ENCODE results near the gene LMOD1. TPM values are rescaled to one million over a fixed set of nuclear protein-coding genes. Genes with fewer than 3 reads are reported as not detected.
"Not testable (repeated sequence)": the region's sequence is repeated elsewhere in the genome, so short reads cannot be mapped to it uniquely, and the experiment has no call there.

LMOD1 gene
- total RNA-seq, 1 donor from 2014 or later, result 9.2 TPM

- peaks cover 16% of the 10 kb centered on the region for H3K4me1 ChIP-seq
- no peak for DNase-seq
- H3K27me3 ChIP-seq (ENCODE audit: low read depth), result no peaks in the 10 kb centered on the region
- peaks cover 47% of the 10 kb centered on the region for H3K36me3 ChIP-seq
- H3K9me3 ChIP-seq (replicated peaks), result no peaks in the 10 kb centered on the region
- TF ChIP-seq CTCF (IDR thresholded peaks at IDR 0.05; ENCODE audit: borderline replicate concordance), result peak; percentile 41
- H3K27ac ChIP-seq (replicated peaks), result peak overlapping the region; percentile 9
- intact Hi-C loops (cut with micrococcal nuclease), result loop anchor here (5.0 kb wide), 1 partner anchor 96 kb away; no protein-coding TSS in a partner anchor
- no peak overlapping the region for H3K4me3 ChIP-seq
These were observed 70.1 kb downstream of the LMOD1 start for GRCh38 chr1:201876148-201876818.

GRCh38 chr1:201874672-201875071 lies 71.7 kb downstream of the LMOD1 start:
- no peak overlapping the region for H3K4me3 ChIP-seq
- TF ChIP-seq CTCF (IDR thresholded peaks at IDR 0.05; ENCODE audit: borderline replicate concordance), result no peak
- DNase-seq, result no peak
- H3K36me3 ChIP-seq, result peaks cover 64% of the 10 kb centered on the region
- no peaks in the 10 kb centered on the region for H3K27me3 ChIP-seq (ENCODE audit: low read depth)
- H3K4me1 ChIP-seq, result peaks cover 16% of the 10 kb centered on the region
- intact Hi-C loops (cut with micrococcal nuclease), result loop anchor here (5.0 kb wide), 1 partner anchor 98 kb away; no protein-coding TSS in a partner anchor
- no peak overlapping the region for H3K27ac ChIP-seq (replicated peaks)
- no peaks in the 10 kb centered on the region for H3K9me3 ChIP-seq (replicated peaks)

GRCh38 chr1:201870397-201870796 lies 76.0 kb downstream of the LMOD1 start:
- Histone ChIP-seq H3K9me3 (replicated peaks) (no peaks in the 10 kb centered on the region), H3K4me3 (no peak overlapping the region), H3K36me3 (peaks cover 98% of the 10 kb centered on the region), H3K27ac (replicated peaks) (no peak overlapping the region), H3K4me1 (peaks cover 4% of the 10 kb centered on the region), H3K27me3 (ENCODE audit: low read depth) (no peaks in the 10 kb centered on the region)
- intact Hi-C loops (cut with micrococcal nuclease), result no loop called here
- DNase-seq, result no peak
- TF ChIP-seq CTCF (IDR thresholded peaks at IDR 0.05; ENCODE audit: borderline replicate concordance), result no peak

- TF ChIP-seq CTCF (IDR thresholded peaks at IDR 0.05; ENCODE audit: borderline replicate concordance), result no peak
- H3K36me3 ChIP-seq, result peaks cover 85% of the 10 kb centered on the region
- no peak overlapping the region for H3K27ac ChIP-seq (replicated peaks)
- peaks cover 4% of the 10 kb centered on the region for H3K4me1 ChIP-seq
- no peak for DNase-seq
- no peak overlapping the region for H3K4me3 ChIP-seq
- intact Hi-C loops (cut with micrococcal nuclease), result no loop called here
- H3K27me3 ChIP-seq (ENCODE audit: low read depth), result no peaks in the 10 kb centered on the region
- no peaks in the 10 kb centered on the region for H3K9me3 ChIP-seq (replicated peaks)
These were observed 84.9 kb downstream of the LMOD1 start for GRCh38 chr1:201861448-201861847.

- no peaks in the 10 kb centered on the region for H3K9me3 ChIP-seq (replicated peaks)
- peaks cover 4% of the 10 kb centered on the region for H3K4me1 ChIP-seq
- H3K36me3 ChIP-seq, result peaks cover 91% of the 10 kb centered on the region
- no peak for TF ChIP-seq CTCF (IDR thresholded peaks at IDR 0.05; ENCODE audit: borderline replicate concordance)
- intact Hi-C loops (cut with micrococcal nuclease), result no loop called here
- H3K27me3 ChIP-seq (ENCODE audit: low read depth), result no peaks in the 10 kb centered on the region
- DNase-seq, result no peak
- H3K4me3 ChIP-seq, result no peak overlapping the region
- H3K27ac ChIP-seq (replicated peaks), result peak overlapping the region; percentile 40
These were observed 86.9 kb downstream of the LMOD1 start for GRCh38 chr1:201859424-201859823.

GRCh38 chr1:201856722-201857121 lies 89.6 kb downstream of the LMOD1 start:
- DNase-seq; H3K27ac ChIP-seq (replicated peaks); intact Hi-C loops (cut with micrococcal nuclease); H3K4me3 ChIP-seq; H3K27me3 ChIP-seq (ENCODE audit: low read depth); H3K9me3 ChIP-seq (replicated peaks); H3K4me1 ChIP-seq: not testable (repeated sequence)
- H3K36me3 ChIP-seq, result peaks cover 94% of the 10 kb centered on the region
